Psoas muscle (tissue), 8 donors: ENCODE data around the gene CETP. TPM values are rescaled to one million over a fixed set of nuclear protein-coding genes. Genes with fewer than 3 reads are reported as not detected.
"Not testable (repeated sequence)": the region's sequence is repeated elsewhere in the genome, so short reads cannot be mapped to it uniquely, and the experiment has no call there.

Experiments
- ATAC-seq, 4 donors: fragments of 200-7000 bp; cut with Tn5 transposase; one replicate each; pipeline ENCODE4 v1.9.1; 2020; ENCODE audit warnings: moderate library complexity in 3 of 4, mild to moderate bottlenecking in 2 of 4
- DNase-seq, 2 donors: peaks; one replicate each; pipeline ENCODE4 v3.0.0-alpha.2; 2020
- H3K27ac ChIP-seq: fragments of 200-600 bp; one replicate; pipeline ENCODE4 v1.8.0; 2022
- H3K27me3 ChIP-seq, 3 donors: fragments of 200-600 bp in 1 of 3; one replicate each; pipeline versions ENCODE4 v1.6.1 to v1.8.0; 2013 to 2022; ENCODE audit warnings: low read length in 2 of 3, mild to moderate bottlenecking in 2 of 3, moderate library complexity in 1 of 3; ENCODE audit not compliant: insufficient read depth in 3 of 3
- H3K36me3 ChIP-seq, 2 donors: fragments of 200-600 bp in 1 of 2; one replicate each; pipeline versions ENCODE4 v1.6.1 to v1.8.0; 2013 to 2022; ENCODE audit warnings: low read depth in 1 of 2, mild to moderate bottlenecking in 1 of 2, moderate library complexity in 1 of 2; ENCODE audit not compliant: insufficient read depth in 1 of 2
- H3K4me1 ChIP-seq: fragments of 200-600 bp; one replicate; pipeline ENCODE4 v1.8.0; 2022
- H3K4me3 ChIP-seq: fragments of 200-600 bp; one replicate; pipeline ENCODE4 v1.8.0; 2022; ENCODE audit warnings: mild to moderate bottlenecking
- H3K9me3 ChIP-seq: fragments of 200-600 bp; one replicate; pipeline ENCODE4 v1.8.0; 2022
- WGBS, 3 donors: extraction: QIAGEN DNeasy Blood & Tissue Kit; methylation state at CpG; one replicate each; pipeline versions ENCODE4 v1.1.6 to v1.1.7; 2013; 5-methylcytosine and 5-hydroxymethylcytosine counted together
- intact Hi-C, 2 donors: fragments of 100-400 bp; cut with DNase I; formaldehyde crosslinking; loops; one replicate each; pipeline versions ENCODE4 v1.11.0 to v1.14.2; 2022
- polyA plus RNA-seq, 3 donors: library from polyadenylated mRNA; stranded (reverse); fragments of 200-250 nt; gene quantifications; one replicate each; pipeline ENCODE4 v1.2.3, GENCODE V29; 2013
- total RNA-seq, 4 donors: library from RNA; stranded (reverse); fragmentation: NEBNext Ultra II Directional in 2 of 4; extraction: Animal tissue kit (Norgen Biotek cat#: 25700) in 2 of 4; gene quantifications; one replicate each; pipeline versions ENCODE4 v1.2.1 to v1.2.4, GENCODE V29; 2021 to 2023
- TF ChIP-seq, protein P1 (sequence below): fragments of 200-600 bp; IDR thresholded peaks from one replicate; pipeline ENCODE4 v1.8.0; 2022; ENCODE audit warnings: antibody characterized with exemption
- donor health status: healthy with polysubstance abuse.
- donor health status: DM: no; HTN: no; CAD: no; lungs with moderate emphysema.
- donor health status: Bipolar disorder and iron deficiency.
- donor health status: healthy.
- donor health status: DM: yes; HTN: yes; CAD: no.
- donor health status: DM: no; HTN: no; CAD: no.
- donor health status: DM: no; HTN: no; CAD: no.
- donor health status: DM: yes; HTN: yes; CAD: no.

The CETP gene
- total and polyA plus RNA-seq, 7 donors = 0.05 to 0.67 (median 0.17) TPM; not detected in 2

DNA sequence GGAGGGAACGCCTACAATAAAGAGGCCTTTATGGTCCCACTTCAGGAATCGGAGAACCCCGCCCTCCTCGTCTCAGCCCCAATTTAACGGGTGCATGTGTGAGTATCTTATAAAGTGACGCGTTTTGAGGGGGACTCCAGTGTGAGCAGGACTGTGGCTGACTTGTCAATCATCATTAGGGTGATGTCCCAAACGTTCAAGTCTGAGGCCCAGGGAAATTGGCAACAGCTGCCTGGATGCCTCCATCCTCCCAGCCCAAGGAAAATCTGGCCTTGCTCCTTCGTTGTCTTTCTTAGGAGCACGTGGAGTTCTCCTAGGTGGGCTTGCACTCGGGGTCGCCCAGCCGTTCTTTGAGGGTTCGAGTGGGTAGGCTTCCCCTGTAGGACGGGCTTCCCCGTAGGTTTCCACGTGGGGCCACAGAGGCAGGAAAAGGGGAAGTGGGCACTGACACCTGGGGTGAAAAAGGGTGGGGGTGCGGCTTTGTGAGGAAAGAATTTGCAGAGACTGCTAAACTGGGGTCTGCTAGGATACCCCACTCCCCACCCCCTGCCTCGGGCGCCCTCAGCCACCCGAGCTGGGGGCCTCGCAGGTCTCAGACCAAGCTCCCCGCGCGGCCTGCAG is 30.4 kb upstream of the CETP start:
- Histone ChIP-seq H3K27ac (peak overlapping the region; percentile 99), H3K36me3 (peaks cover 0 to 17% of the 10 kb centered on the region in 2 donors), H3K4me1 (peaks cover 33% of the 10 kb centered on the region), H3K27me3 (no peaks in the 10 kb centered on the region), H3K4me3 (peak overlapping the region; percentile 92), H3K9me3 (no peaks in the 10 kb centered on the region)
- ATAC-seq = peak in 1 of 4 donors; percentile 0
- TF ChIP-seq, protein P1, sequence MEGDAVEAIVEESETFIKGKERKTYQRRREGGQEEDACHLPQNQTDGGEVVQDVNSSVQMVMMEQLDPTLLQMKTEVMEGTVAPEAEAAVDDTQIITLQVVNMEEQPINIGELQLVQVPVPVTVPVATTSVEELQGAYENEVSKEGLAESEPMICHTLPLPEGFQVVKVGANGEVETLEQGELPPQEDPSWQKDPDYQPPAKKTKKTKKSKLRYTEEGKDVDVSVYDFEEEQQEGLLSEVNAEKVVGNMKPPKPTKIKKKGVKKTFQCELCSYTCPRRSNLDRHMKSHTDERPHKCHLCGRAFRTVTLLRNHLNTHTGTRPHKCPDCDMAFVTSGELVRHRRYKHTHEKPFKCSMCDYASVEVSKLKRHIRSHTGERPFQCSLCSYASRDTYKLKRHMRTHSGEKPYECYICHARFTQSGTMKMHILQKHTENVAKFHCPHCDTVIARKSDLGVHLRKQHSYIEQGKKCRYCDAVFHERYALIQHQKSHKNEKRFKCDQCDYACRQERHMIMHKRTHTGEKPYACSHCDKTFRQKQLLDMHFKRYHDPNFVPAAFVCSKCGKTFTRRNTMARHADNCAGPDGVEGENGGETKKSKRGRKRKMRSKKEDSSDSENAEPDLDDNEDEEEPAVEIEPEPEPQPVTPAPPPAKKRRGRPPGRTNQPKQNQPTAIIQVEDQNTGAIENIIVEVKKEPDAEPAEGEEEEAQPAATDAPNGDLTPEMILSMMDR = no peak
- intact Hi-C loops = no loop called here
- whole genome bisulfite sequencing, 3 donors = 17 to 20% (median 18%) methylated on average over 22 to 25 of the region's 25 CpGs
- no peak for DNase-seq

DNA sequence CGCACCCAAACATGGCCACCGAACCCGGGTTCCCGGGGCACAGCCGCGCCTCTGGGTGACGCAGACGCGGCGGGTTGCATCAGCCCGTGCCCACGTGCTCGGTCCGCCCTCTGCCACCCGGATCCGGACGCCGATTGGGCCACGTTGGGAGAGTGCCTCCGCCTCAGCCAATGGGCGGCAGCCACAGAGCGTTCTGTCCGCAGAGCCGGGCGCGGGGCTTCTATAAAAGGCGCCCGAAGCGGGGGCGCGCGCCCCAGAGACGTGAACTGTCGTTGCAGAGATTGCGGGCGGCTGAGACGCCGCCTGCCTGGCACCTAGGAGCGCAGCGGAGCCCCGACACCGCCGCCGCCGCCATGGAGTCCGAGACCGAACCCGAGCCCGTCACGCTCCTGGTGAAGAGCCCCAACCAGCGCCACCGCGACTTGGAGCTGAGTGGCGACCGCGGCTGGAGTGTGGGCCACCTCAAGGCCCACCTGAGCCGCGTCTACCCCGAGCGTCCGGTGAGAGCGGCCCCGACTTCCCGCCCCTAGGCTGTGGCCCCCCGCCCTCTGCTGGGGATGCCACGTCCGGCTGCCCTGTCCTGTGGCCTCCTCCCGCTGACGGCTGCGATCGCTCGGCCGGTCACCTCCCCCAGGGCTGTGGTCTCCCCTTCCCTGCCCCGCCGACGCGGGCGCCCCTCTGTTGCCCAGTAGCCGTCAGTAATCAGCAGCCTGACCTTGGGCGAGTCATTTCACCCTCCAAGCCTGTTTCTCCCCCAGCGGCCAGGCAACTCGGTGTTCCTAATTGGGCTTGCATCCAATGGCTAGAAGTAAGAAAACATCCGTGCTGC is 29.6 kb upstream of the CETP start, which contains the start of gene HERPUD1:
Gene HERPUD1, plus strand, starts transcription at position 251 of the 829 bp plus-strand sequence. Its CDS starts 103 bp downstream, at position 354.
- peak; percentile 99 to 100 for DNase-seq
- TF ChIP-seq, protein P1 = no peak
- H3K4me1 ChIP-seq = peaks cover 36% of the 10 kb centered on the region
- peak within 1 kb of the TSS; percentile 92 for H3K4me3 ChIP-seq
- H3K27ac ChIP-seq = peak within 1 kb of the TSS; percentile 99
- peaks cover 2 to 24% of the 10 kb centered on the region in 2 donors for H3K36me3 ChIP-seq
- intact Hi-C loops = no loop called here
- H3K27me3 ChIP-seq = no peaks in the 10 kb centered on the region
- WGBS, 3 donors = 0% methylated on average over 65 to 83 of the region's 83 CpGs
- ATAC-seq = peak; percentile 92 to 96 (median 94)
- no peaks in the 10 kb centered on the region for H3K9me3 ChIP-seq

DNA sequence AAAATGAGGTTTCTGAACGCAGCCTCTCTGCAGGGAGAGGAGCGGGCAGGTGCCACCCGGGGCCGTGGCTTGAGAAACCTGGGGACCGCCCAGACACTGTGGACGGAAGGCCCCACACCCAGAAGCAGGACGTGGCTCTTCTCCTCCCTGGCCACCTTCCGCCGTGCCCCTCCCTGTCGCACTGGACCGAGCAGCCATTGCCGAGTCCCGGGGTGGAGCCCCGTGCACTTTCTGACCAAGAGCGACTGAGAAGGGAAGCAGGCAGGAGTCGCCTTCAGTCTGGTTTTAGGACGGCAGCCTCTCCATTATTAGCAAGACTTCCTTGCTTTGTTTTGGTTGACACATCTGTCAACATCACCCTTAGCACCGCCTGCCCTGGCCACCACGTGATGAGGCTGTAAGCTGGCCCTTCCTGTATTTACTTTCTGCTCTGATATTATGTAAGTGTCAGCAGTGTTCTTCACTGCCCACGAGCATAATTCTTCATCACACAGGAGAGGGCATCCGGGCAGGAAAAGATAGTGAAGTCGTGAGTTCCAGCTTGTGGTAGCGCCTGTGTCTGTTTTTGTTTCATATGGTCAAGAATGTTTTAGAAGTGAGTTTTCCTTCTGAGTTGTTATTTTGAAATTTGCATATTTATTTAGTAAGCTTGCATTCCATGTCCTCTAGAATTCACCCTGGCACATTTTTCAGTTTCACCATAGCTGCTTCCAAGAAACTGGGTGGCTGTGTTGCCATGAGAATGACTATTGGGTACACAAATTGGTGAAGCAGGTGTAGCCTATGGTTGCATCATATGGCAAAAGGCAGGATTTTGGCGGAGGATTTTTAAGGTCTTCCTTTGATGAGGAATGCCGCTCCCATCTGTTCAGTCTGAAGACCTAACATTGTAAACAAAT is 28.8 kb upstream of the CETP start:
- ATAC-seq (peak; percentile 72 to 82 (median 78)), DNase-seq (peak; percentile 74 to 89)
- Histone ChIP-seq H3K9me3 (no peaks in the 10 kb centered on the region), H3K36me3 (peaks cover 2 to 33% of the 10 kb centered on the region in 2 donors), H3K27me3 (no peaks in the 10 kb centered on the region), H3K4me3 (peak overlapping the region; percentile 92), H3K27ac (peak overlapping the region; percentile 99), H3K4me1 (peaks cover 36% of the 10 kb centered on the region)
- 1% methylated on average over 20 to 25 of the region's 25 CpGs for WGBS, 3 donors
- TF ChIP-seq, protein P1 = no peak
- intact Hi-C loops = loop anchor here in 1 of 2 donors (1.0 kb wide), 1 partner anchor 66 kb away; no protein-coding TSS in a partner anchor

DNA sequence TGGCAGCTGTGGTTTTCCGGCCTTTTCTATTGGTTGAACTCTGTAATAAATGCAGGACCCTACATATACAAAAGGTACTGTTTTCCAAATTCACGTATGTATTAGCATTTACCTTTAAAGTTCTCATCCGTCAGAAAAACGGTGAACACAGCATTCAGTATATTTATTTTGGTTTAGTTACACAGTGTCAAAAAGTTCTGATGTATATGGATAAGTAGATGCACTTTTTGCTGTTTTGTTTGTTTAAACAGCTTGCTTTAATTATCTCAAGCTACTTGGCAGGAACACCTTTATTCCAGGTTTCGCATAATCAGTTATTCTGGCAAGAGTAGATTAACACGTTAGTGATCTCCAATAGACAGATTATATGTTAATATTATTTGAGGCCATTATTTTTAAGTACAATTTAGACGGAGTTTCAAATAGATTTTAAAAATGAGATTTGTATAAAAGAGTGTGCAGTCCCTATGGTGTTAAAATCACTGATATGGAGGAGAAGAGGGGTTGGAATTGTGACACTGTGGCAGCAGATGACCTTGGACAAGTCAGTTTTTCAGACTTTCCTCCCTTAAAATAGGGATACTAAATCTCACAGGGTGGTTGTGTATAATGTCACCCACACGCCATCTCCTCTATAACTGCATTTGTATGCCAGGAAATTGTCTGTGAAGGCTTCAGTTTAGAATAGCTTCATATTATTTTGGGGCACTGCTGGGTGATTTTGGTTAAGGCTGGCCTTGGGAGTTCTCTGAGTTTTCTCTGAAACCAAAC is 27.7 kb upstream of the CETP start:
- Histone ChIP-seq H3K4me1 (peaks cover 36% of the 10 kb centered on the region), H3K4me3 (peak overlapping the region; percentile 92), H3K9me3 (no peaks in the 10 kb centered on the region), H3K27me3 (no peaks in the 10 kb centered on the region), H3K36me3 (peaks cover 7 to 43% of the 10 kb centered on the region in 2 donors), H3K27ac (peak overlapping the region; percentile 99)
- intact Hi-C loops = loop anchor here in 1 of 2 donors (1.0 kb wide), 1 partner anchor 67 kb away; no protein-coding TSS in a partner anchor
- no peak for ATAC-seq
- DNase-seq = no peak
- TF ChIP-seq, protein P1 = no peak
- WGBS, 3 donors = 8 to 12% (median 10%) methylated on average over 8 of the region's 8 CpGs

DNA sequence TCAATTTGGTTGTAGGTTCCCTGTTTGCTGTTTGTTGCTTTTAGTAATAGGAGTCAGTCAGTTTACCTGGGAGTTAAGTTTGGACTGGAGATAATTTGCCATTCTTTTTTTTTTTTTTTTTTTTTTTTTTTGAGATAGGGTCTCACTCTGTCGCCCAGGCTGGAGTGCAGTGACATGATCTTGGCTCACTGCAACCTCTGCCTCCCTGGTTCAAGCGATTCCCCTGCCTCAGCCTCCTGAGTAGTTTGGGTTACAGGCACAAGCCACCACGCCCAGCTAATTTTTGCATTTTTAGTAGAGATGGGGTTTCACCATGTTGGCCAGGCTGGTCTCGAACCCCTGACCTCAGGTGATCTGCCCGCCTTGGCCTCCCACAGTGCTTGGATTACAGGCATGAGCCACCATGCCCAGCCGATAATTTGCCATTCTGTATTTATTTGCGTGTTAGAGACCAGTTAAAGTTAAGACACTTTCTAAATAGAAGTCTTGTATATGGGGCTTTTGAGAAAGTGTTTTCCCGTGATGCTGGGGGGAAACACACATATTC is 27.1 kb upstream of the CETP start:
- 26 to 39% (median 34%) methylated on average over 8 of the region's 8 CpGs for WGBS, 3 donors
- H3K4me3 ChIP-seq = peak overlapping the region; percentile 92
- DNase-seq, H3K27me3 ChIP-seq, H3K9me3 ChIP-seq, intact Hi-C loops, ATAC-seq: not testable (repeated sequence)
- H3K4me1 ChIP-seq = peaks cover 36% of the 10 kb centered on the region
- H3K27ac ChIP-seq = peak overlapping the region; percentile 99
- peaks cover 9 to 50% of the 10 kb centered on the region in 2 donors for H3K36me3 ChIP-seq
